MM.1S (cell line): Measurements from ENCODE around the gene PARP16.

ENCODE experiments used
- DNase-seq: peaks from one replicate; pipeline ENCODE4 v3.0.0-alpha.2; 2015
- H2AFZ ChIP-seq: fragments of 300-600 bp; sonication (generic); 2 replicates; pipeline ENCODE4 v1.6.0; 2016; ENCODE audit warnings: antibody characterized with exemption, low read length
- H3F3A ChIP-seq: fragments of 300-600 bp; sonication (generic); 2 replicates; pipeline ENCODE4 v1.6.1; 2016; ENCODE audit warnings: mild to moderate bottlenecking, antibody characterized with exemption, low read length, moderate library complexity, mixed read lengths; ENCODE audit not compliant: insufficient read depth
- H3K27ac ChIP-seq: fragments of 300-600 bp; sonication (generic); 2 replicates; pipeline ENCODE4 v1.5.1; 2016; ENCODE audit warnings: mild to moderate bottlenecking, low read length
- H3K27me3 ChIP-seq: fragments of 300-600 bp; sonication (generic); replicated peaks from 2 replicates; pipeline ENCODE4 v1.6.0; 2016; ENCODE audit warnings: low read length; ENCODE audit not compliant: insufficient read depth
- H3K36me3 ChIP-seq: fragments of 300-600 bp; sonication (generic); replicated peaks from 2 replicates; pipeline ENCODE4 v1.6.1; 2016; ENCODE audit warnings: mild to moderate bottlenecking, low read length, mixed read lengths; ENCODE audit not compliant: insufficient read depth
- H3K4me1 ChIP-seq: fragments of 300-600 bp; sonication (generic); 2 replicates; pipeline ENCODE4 v1.6.1; 2016; ENCODE audit warnings: low read length, mixed read lengths
- H3K4me2 ChIP-seq: fragments of 300-600 bp; sonication (generic); 2 replicates; pipeline ENCODE4 v1.6.0; 2016; ENCODE audit warnings: low read depth, low read length
- H3K4me3 ChIP-seq: fragments of 300-600 bp; sonication (generic); 2 replicates; pipeline ENCODE4 v1.5.1; 2016; ENCODE audit warnings: low read length, mixed read lengths
- H3K79me2 ChIP-seq: fragments of 300-600 bp; sonication (generic); 2 replicates; pipeline ENCODE4 v1.6.1; 2016; ENCODE audit warnings: mixed run types, low read length, mixed read lengths
- H3K9ac ChIP-seq: fragments of 300-600 bp; sonication (generic); 2 replicates; pipeline ENCODE4 v1.6.1; 2016; ENCODE audit warnings: low read length, mixed read lengths
- H3K9me2 ChIP-seq: fragments of 300-600 bp; sonication (generic); replicated peaks from 2 replicates; pipeline ENCODE4 v1.6.1; 2016; ENCODE audit warnings: mild to moderate bottlenecking, low read length, mixed read lengths; ENCODE audit not compliant: insufficient read depth
- H3K9me3 ChIP-seq: fragments of 300-600 bp; sonication (generic); replicated peaks from 2 replicates; pipeline ENCODE4 v1.6.1; 2016; ENCODE audit warnings: mild to moderate bottlenecking, low read length, mixed read lengths; ENCODE audit not compliant: insufficient read depth
- H4K20me1 ChIP-seq: fragments of 300-600 bp; sonication (generic); 2 replicates; pipeline ENCODE4 v1.6.1; 2016; ENCODE audit warnings: mild to moderate bottlenecking, low read length, moderate library complexity, mixed read lengths; ENCODE audit not compliant: insufficient read depth
- EZH2 ChIP-seq: fragments of 300-600 bp; sonication (generic); optimal IDR thresholded peaks from 2 replicates; pipeline ENCODE3; 2017; ENCODE audit warnings: low read depth, mild to moderate bottlenecking, antibody characterized with exemption, low read length, mixed read lengths
- EZH2phosphoT487 ChIP-seq: fragments of 300-600 bp; sonication (generic); IDR thresholded peaks from 2 replicates; pipeline ENCODE4 v1.6.1; 2018; ENCODE audit warnings: antibody characterized with exemption, low read length
- TF ChIP-seq, protein P1 (sequence below): fragments of 300-600 bp; sonication (generic); IDR thresholded peaks from 2 replicates; pipeline ENCODE4 v1.5.1; 2016; ENCODE audit warnings: antibody characterized with exemption, low read length, mixed read lengths

Gene PARP16

GRCh38 chr15:65329288-65329983, 42.8 kb upstream of the PARP16 start:
- Histone ChIP-seq H3K4me1 (no peaks in the 10 kb centered on the region), H3F3A (no peaks in the 10 kb centered on the region), H3K9me3 (no peaks in the 10 kb centered on the region), H3K27me3 (peaks cover 3% of the 10 kb centered on the region; the same call in 1 of the 2 replicates), H3K4me2 (no peak overlapping the region), H4K20me1 (no peaks in the 10 kb centered on the region), H3K4me3 (no peak overlapping the region), H3K9me2 (no peaks in the 10 kb centered on the region), H2AFZ (no peak overlapping the region), H3K27ac (no peak overlapping the region), H3K79me2 (no peaks in the 10 kb centered on the region), H3K36me3 (no peaks in the 10 kb centered on the region), H3K9ac (no peak overlapping the region)
- DNase-seq: no peak
- no peak for TF ChIP-seq EZH2phosphoT487

DNA sequence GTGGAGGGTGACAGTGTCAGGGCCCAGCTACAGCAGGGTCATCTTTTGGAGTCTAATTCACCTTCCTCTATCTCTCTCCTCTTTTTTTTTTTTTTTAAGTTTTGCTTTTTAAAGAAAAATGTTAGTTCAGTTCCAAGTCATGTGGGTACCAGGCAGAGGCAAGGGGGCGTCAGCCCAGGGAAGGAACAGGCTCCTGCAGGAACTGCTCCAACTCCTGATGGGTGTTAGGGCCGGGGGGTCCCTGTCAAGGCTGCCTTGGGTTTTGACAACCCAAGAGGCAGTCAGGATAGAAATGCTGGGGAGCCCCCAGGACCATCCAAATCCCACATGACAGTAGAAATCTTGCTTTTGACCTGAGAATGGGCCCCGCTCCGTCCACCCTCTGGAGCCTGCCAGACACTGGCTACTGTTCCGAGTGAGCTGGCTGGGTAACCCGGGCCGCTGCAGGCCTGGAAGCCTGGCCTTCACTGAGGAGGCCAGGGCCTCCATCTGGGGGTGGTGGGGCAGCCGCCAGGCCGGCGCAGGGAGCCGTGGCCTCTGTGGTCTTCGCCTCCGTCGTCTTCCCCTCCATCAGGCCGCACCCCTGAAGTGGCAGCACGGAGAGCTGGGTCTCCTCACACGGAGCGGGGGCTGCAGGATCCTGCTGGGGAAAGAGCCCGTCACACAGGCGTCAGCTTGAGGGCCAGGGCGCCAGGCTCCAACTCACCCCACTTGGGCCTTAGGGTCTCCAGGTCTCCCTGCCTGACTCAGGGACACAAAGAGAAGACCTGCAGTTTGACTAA, 42.0 kb upstream of the PARP16 start:
- H3K27me3 ChIP-seq: peaks cover 3% of the 10 kb centered on the region; the same call in 1 of the 2 replicates
- no peak overlapping the region for H3K27ac ChIP-seq

GRCh38 chr15:65327651-65328393, 41.1 kb upstream of the PARP16 start:
- H3K36me3 ChIP-seq: no peaks in the 10 kb centered on the region
- no peaks in the 10 kb centered on the region for H3K4me1 ChIP-seq
- no peaks in the 10 kb centered on the region for H3K79me2 ChIP-seq
- TF ChIP-seq EZH2 (no peak), EZH2phosphoT487 (no peak)
- TF ChIP-seq, protein P1, sequence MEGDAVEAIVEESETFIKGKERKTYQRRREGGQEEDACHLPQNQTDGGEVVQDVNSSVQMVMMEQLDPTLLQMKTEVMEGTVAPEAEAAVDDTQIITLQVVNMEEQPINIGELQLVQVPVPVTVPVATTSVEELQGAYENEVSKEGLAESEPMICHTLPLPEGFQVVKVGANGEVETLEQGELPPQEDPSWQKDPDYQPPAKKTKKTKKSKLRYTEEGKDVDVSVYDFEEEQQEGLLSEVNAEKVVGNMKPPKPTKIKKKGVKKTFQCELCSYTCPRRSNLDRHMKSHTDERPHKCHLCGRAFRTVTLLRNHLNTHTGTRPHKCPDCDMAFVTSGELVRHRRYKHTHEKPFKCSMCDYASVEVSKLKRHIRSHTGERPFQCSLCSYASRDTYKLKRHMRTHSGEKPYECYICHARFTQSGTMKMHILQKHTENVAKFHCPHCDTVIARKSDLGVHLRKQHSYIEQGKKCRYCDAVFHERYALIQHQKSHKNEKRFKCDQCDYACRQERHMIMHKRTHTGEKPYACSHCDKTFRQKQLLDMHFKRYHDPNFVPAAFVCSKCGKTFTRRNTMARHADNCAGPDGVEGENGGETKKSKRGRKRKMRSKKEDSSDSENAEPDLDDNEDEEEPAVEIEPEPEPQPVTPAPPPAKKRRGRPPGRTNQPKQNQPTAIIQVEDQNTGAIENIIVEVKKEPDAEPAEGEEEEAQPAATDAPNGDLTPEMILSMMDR: no peak
- no peaks in the 10 kb centered on the region for H4K20me1 ChIP-seq
- no peak overlapping the region for H3K4me3 ChIP-seq
- H3K9ac ChIP-seq: no peak overlapping the region
- H3K9me3 ChIP-seq: no peaks in the 10 kb centered on the region
- H3K9me2 ChIP-seq: no peaks in the 10 kb centered on the region
- H2AFZ ChIP-seq: no peak overlapping the region
- no peak overlapping the region for H3K4me2 ChIP-seq
- H3K27ac ChIP-seq: no peak overlapping the region
- no peaks in the 10 kb centered on the region for H3F3A ChIP-seq
- peaks cover 3% of the 10 kb centered on the region; the same call in 1 of the 2 replicates for H3K27me3 ChIP-seq
- DNase-seq: no peak

More for the DNA sequence above, 42.0 kb upstream of the PARP16 start:
- no peak for TF ChIP-seq EZH2
- no peak for TF ChIP-seq EZH2phosphoT487
- TF ChIP-seq, protein P1: no peak
- H2AFZ ChIP-seq: no peak overlapping the region
- no peaks in the 10 kb centered on the region for H4K20me1 ChIP-seq
- no peaks in the 10 kb centered on the region for H3K9me3 ChIP-seq
- H3K4me3 ChIP-seq: no peak overlapping the region
- no peaks in the 10 kb centered on the region for H3F3A ChIP-seq
- H3K4me1 ChIP-seq: no peaks in the 10 kb centered on the region
- no peak overlapping the region for H3K9ac ChIP-seq
- no peak overlapping the region for H3K4me2 ChIP-seq
- DNase-seq: no peak
- no peaks in the 10 kb centered on the region for H3K79me2 ChIP-seq
- no peaks in the 10 kb centered on the region for H3K36me3 ChIP-seq
- no peaks in the 10 kb centered on the region for H3K9me2 ChIP-seq
